Trophoblast cell (in vitro differentiated cells and primary cell): ENCODE measurements around the gene CYP3A4.

Source experiments
- DNase-seq, 2 donors: peaks; one replicate each; pipeline ENCODE4 v3.0.0-alpha.2; 2016
- H2AFZ ChIP-seq: 2 replicates; pipeline ENCODE4 v1.6.1; 2013; ENCODE audit warnings: low read length, moderate library complexity, mild to moderate bottlenecking; ENCODE audit not compliant: insufficient read depth, poor library complexity
- H2AK5ac ChIP-seq: 2 replicates; pipeline ENCODE4 v1.6.1; 2013; ENCODE audit warnings: mild to moderate bottlenecking, low read length
- H2BK120ac ChIP-seq: 2 replicates; pipeline ENCODE4 v1.6.1; 2013; ENCODE audit warnings: low read length, mild to moderate bottlenecking, moderate library complexity; ENCODE audit not compliant: insufficient read depth, poor library complexity
- H2BK12ac ChIP-seq: 2 replicates; pipeline ENCODE4 v1.6.1; 2013; ENCODE audit warnings: mild to moderate bottlenecking, low read length, moderate library complexity
- H2BK5ac ChIP-seq: 2 replicates; pipeline ENCODE4 v1.6.1; 2013; ENCODE audit warnings: low read length, low read depth, moderate library complexity, mild to moderate bottlenecking; ENCODE audit not compliant: poor library complexity
- H3K14ac ChIP-seq: 2 replicates; pipeline ENCODE4 v1.6.1; 2013; ENCODE audit warnings: mild to moderate bottlenecking, low read length
- H3K18ac ChIP-seq: 2 replicates; pipeline ENCODE4 v1.6.1; 2013; ENCODE audit warnings: mild to moderate bottlenecking, low read length
- H3K23ac ChIP-seq: 2 replicates; pipeline ENCODE4 v1.6.1; 2013; ENCODE audit warnings: low read length
- H3K27ac ChIP-seq: 2 replicates; pipeline ENCODE4 v1.5.1; 2013; ENCODE audit warnings: low read depth, mild to moderate bottlenecking, inconsistent platforms, low read length, moderate library complexity
- H3K27me3 ChIP-seq: 2 replicates; pipeline ENCODE4 v1.6.1; 2013; ENCODE audit warnings: inconsistent platforms, mild to moderate bottlenecking, low read length, moderate library complexity; ENCODE audit not compliant: insufficient read depth
- H3K36me3 ChIP-seq, 2 experiments: 1 replicate in 1 of 2; 2 replicates in 1 of 2; pipeline ENCODE4 v1.6.1; 2013; ENCODE audit warnings: low read length in 2 of 2, mild to moderate bottlenecking in 2 of 2, moderate library complexity in 1 of 2; ENCODE audit not compliant: insufficient read depth in 2 of 2, control insufficient read depth in 1 of 2
- H3K4ac ChIP-seq: 2 replicates; pipeline ENCODE4 v1.6.1; 2013; ENCODE audit warnings: low read depth, mild to moderate bottlenecking, low read length, moderate library complexity
- H3K4me1 ChIP-seq, 2 experiments: 1 replicate in 1 of 2; 2 replicates in 1 of 2; pipeline ENCODE4 v1.6.1; 2013; ENCODE audit warnings: low read length in 2 of 2, mild to moderate bottlenecking in 2 of 2, moderate library complexity in 1 of 2; ENCODE audit not compliant: insufficient read depth in 2 of 2, control insufficient read depth in 1 of 2
- H3K4me2 ChIP-seq: 2 replicates; pipeline ENCODE4 v1.6.1; 2013; ENCODE audit warnings: inconsistent platforms, mild to moderate bottlenecking, low read length, moderate library complexity
- H3K4me3 ChIP-seq: 2 replicates; pipeline ENCODE4 v1.5.1; 2013; ENCODE audit warnings: mild to moderate bottlenecking, low read depth, low read length, inconsistent platforms
- H3K79me1 ChIP-seq: one replicate; pipeline ENCODE4 v1.6.1; 2013; ENCODE audit warnings: low read length
- H3K79me2 ChIP-seq: 2 replicates; pipeline ENCODE4 v1.6.1; 2013; ENCODE audit warnings: low read length, mild to moderate bottlenecking; ENCODE audit not compliant: control insufficient read depth, insufficient read depth, poor library complexity
- H3K9ac ChIP-seq: 2 replicates; pipeline ENCODE4 v1.6.1; 2013; ENCODE audit warnings: mild to moderate bottlenecking, low read length
- H3K9me3 ChIP-seq: 2 replicates; pipeline ENCODE4 v1.6.1; 2013; ENCODE audit warnings: low read depth, mild to moderate bottlenecking, control low read depth, inconsistent platforms, low read length; ENCODE audit not compliant: insufficient read depth
- H4K12ac ChIP-seq: 2 replicates; pipeline ENCODE4 v1.6.1; 2013; ENCODE audit warnings: low read depth, mild to moderate bottlenecking, low read length, moderate library complexity
- H4K8ac ChIP-seq: 2 replicates; pipeline ENCODE4 v1.6.1; 2013; ENCODE audit warnings: low read depth, mild to moderate bottlenecking, low read length, moderate library complexity
- H4K91ac ChIP-seq: one replicate; pipeline ENCODE4 v1.6.1; 2013; ENCODE audit warnings: low read depth, mild to moderate bottlenecking, low read length, moderate library complexity
- WGBS: extraction: QIAGEN DNeasy Blood & Tissue Kit; methylation state at CpG from one replicate; pipeline ENCODE4 v1.1.7; 2013; ENCODE audit warnings: missing lambda C conversion rate; ENCODE audit not compliant: insufficient read length, insufficient coverage; ENCODE audit errors: extremely low coverage; 5-methylcytosine and 5-hydroxymethylcytosine counted together

The CYP3A4 gene

DNA sequence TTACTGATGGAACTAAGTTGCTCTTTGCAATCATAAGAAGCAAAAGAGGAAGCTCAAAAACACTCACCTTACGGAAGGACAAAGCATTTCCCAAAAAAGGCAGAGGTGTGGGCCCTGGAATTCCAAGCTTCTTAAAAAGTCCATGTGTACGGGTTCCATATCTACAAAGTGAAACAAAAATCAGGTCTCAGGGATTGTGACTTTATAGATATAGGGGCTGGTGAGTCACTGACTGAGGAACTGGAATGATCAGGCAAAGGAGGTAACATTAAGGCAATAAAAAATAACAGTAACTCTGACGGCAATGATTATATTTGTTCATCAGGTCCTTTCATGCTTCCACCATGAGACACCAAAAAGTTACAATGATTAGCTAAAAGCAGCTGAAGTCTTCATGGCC lies 53.0 kb downstream of the CYP3A4 start:
- H3K9ac ChIP-seq, result no peak overlapping the region
- no peaks in the 10 kb centered on the region for H3K9me3 ChIP-seq
- H3K79me2 ChIP-seq, result no peaks in the 10 kb centered on the region
- no peak overlapping the region for H3K4me2 ChIP-seq
- WGBS, result no CpG with 5 or more reads among the region's 3 CpGs
- no peak overlapping the region for H4K8ac ChIP-seq
- peak overlapping the region; percentile 11 for H4K91ac ChIP-seq
- no peak overlapping the region for H2BK12ac ChIP-seq
- peak; percentile 56 to 87 for DNase-seq
- no peak overlapping the region for H2BK120ac ChIP-seq
- no peak overlapping the region for H3K4me3 ChIP-seq
- peak overlapping the region; percentile 93 for H3K27ac ChIP-seq
- no peak overlapping the region for H3K4ac ChIP-seq
- no peaks in the 10 kb centered on the region for H3K36me3 ChIP-seq
- H3K27me3 ChIP-seq, result no peaks in the 10 kb centered on the region
- no peak overlapping the region for H4K12ac ChIP-seq
- no peak overlapping the region for H2AK5ac ChIP-seq
- H2BK5ac ChIP-seq, result no peak overlapping the region
- H2AFZ ChIP-seq, result no peak overlapping the region
- no peak overlapping the region for H3K14ac ChIP-seq
- H3K23ac ChIP-seq, result no peak overlapping the region
- H3K79me1 ChIP-seq, result peaks cover 25% of the 10 kb centered on the region
- no peak overlapping the region for H3K18ac ChIP-seq
- peaks cover 19 to 23% of the 10 kb centered on the region in 2 experiments for H3K4me1 ChIP-seq

DNA sequence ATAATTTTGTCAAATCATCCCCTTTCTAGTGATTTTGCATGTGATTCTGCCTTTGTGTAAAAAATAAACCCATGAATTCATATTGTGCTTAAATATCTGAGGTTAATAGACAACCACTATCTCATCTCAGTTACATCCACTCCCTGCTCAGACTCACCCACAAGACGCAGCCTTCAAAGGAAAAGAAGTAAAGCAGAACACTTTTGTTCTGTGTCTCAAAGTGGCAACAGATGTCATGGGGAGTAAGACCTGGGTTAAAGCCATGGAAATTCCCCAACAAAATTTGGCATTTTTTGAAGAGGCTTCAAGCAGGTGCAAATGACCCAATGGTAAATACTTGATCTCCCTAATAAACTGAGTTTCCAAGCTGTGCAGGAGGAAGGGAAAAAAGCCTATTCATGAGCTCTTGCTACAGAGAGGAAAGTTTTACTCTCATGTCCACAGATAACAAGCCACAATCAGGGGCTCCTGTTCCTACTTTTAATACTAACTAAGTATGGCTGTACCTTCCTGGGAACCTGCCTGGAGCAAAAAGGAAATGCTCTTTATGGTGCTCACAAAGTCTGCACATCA lies 53.7 kb downstream of the CYP3A4 start:
- Histone ChIP-seq H3K36me3 (no peaks in the 10 kb centered on the region), H3K79me2 (no peaks in the 10 kb centered on the region), H4K91ac (peak overlapping the region; percentile 11), H2BK120ac (peak overlapping the region; percentile 55), H3K27me3 (no peaks in the 10 kb centered on the region), H2BK12ac (peak overlapping the region; percentile 32), H4K12ac (no peak overlapping the region), H3K27ac (peak overlapping the region; percentile 93), H2AFZ (no peak overlapping the region), H2BK5ac (peak overlapping the region; percentile 83), H3K9ac (no peak overlapping the region), H3K18ac (no peak overlapping the region), H4K8ac (no peak overlapping the region), H3K79me1 (peaks cover 25% of the 10 kb centered on the region), H3K9me3 (no peaks in the 10 kb centered on the region), H2AK5ac (no peak overlapping the region), H3K4me1 (peaks cover 14 to 19% of the 10 kb centered on the region in 2 experiments), H3K4me3 (no peak overlapping the region), H3K4me2 (no peak overlapping the region), H3K23ac (no peak overlapping the region), H3K4ac (no peak overlapping the region), H3K14ac (peak overlapping the region; percentile 3)
- WGBS, result no CpG with 5 or more reads among the region's 1 CpG
- DNase-seq, result no peak

DNA sequence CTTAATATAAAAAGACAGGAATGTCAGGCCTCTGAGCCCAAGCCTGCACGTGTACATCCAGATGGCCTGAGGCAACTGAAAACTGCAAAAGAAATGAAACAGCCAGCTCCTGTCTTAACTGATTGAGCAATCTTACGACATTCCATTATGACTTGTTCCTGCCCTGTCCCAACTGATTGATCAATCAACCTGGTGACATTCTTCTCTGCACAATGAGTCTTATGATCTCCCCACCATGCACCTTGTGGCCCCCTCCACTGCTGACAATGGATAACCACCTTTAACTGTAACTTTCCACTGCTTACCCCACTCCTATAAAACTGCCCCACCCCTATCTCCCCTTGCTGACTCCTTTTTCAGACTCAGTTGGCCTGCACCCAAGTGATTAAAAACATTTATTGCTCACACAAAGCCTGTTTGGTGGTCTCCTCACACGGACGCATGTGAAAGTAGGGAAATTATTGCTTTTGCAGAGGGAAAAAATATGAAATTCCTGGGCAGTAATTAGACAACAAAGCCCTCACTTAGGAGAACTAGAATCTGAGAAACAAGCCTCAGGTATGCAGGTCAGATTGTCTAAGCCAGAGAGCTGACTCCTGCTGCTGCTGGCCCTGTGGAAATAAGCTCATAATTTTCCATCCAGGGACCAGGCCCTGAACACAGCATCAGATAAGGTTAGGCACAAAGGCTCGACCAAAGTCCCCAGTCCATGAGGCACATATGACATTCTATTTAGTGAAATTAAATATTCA lies 54.3 kb downstream of the CYP3A4 start:
- peaks cover 14 to 20% of the 10 kb centered on the region in 2 experiments for H3K4me1 ChIP-seq
- peak overlapping the region; percentile 83 for H2BK5ac ChIP-seq
- peak; percentile 79 to 97 for DNase-seq
- H2AK5ac ChIP-seq, result no peak overlapping the region
- no peaks in the 10 kb centered on the region for H3K27me3 ChIP-seq
- H3K23ac ChIP-seq, result no peak overlapping the region
- H3K79me2 ChIP-seq, result no peaks in the 10 kb centered on the region
- H4K12ac ChIP-seq, result no peak overlapping the region
- H3K36me3 ChIP-seq, result no peaks in the 10 kb centered on the region
- peak overlapping the region; percentile 35 for H3K14ac ChIP-seq
- H3K9me3 ChIP-seq, result no peaks in the 10 kb centered on the region
- H3K9ac ChIP-seq, result no peak overlapping the region
- H3K4ac ChIP-seq, result no peak overlapping the region
- no CpG with 5 or more reads among the region's 5 CpGs for WGBS
- H3K27ac ChIP-seq, result peak overlapping the region; percentile 93
- H2AFZ ChIP-seq, result no peak overlapping the region
- H3K18ac ChIP-seq, result peak overlapping the region; percentile 18
- H3K79me1 ChIP-seq, result peaks cover 22% of the 10 kb centered on the region
- H3K4me3 ChIP-seq, result no peak overlapping the region
- H2BK12ac ChIP-seq, result no peak overlapping the region
- peak overlapping the region; percentile 11 for H4K91ac ChIP-seq
- H2BK120ac ChIP-seq, result peak overlapping the region; percentile 45
- H4K8ac ChIP-seq, result no peak overlapping the region
- H3K4me2 ChIP-seq, result peak overlapping the region; percentile 33

DNA sequence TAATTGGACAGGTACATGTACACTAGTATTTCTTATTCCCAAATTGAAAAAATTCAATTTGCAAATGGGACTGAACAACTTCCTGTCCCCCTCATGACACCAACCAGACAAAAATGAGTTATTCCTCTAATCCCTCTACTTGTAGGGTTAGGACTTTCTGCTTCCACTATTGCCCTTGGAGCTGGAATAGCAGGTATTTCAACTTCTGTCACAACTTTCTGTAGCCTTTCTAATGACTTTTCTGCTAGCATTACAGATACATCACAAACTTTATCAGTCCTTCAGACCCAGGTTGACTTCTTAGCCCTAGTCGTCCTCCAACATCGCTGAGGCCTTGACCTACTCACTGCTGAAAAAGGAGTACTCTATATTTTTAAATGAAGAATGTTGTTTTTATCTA lies 55.4 kb downstream of the CYP3A4 start:
- Histone ChIP-seq H3K4ac (no peak overlapping the region), H3K27ac (peak overlapping the region; percentile 93), H3K23ac (no peak overlapping the region), H2BK5ac (no peak overlapping the region), H4K12ac (no peak overlapping the region), H3K9me3 (no peaks in the 10 kb centered on the region), H2AK5ac (no peak overlapping the region), H3K4me3 (no peak overlapping the region), H3K9ac (no peak overlapping the region), H3K4me2 (peak overlapping the region; percentile 23), H3K79me2 (peaks cover 2% of the 10 kb centered on the region), H3K27me3 (no peaks in the 10 kb centered on the region), H2AFZ (no peak overlapping the region), H2BK120ac (peak overlapping the region; percentile 94), H3K18ac (no peak overlapping the region), H4K91ac (peak overlapping the region; percentile 81), H3K79me1 (peaks cover 25% of the 10 kb centered on the region), H2BK12ac (peak overlapping the region; percentile 98), H3K14ac (no peak overlapping the region), H4K8ac (no peak overlapping the region), H3K36me3 (no peaks in the 10 kb centered on the region), H3K4me1 (peaks cover 17 to 20% of the 10 kb centered on the region in 2 experiments)
- no CpG with 5 or more reads among the region's 2 CpGs for WGBS
- peak; percentile 62 to 89 for DNase-seq
